Breast epithelium (tissue), 3 donors: ENCODE measurements around the gene SPIRE1.

ENCODE experiments used
- POLR2A ChIP-seq: fragments of 450-650 bp; IDR thresholded peaks from one replicate; pipeline ENCODE4 v1.6.1; 2016; ENCODE audit warnings: antibody characterized with exemption, mild to moderate bottlenecking, moderate library complexity
- POLR2AphosphoS5 ChIP-seq, 3 donors: sonication (generic); formaldehyde crosslinking; IDR thresholded peaks; one replicate each; pipeline ENCODE4 v1.6.1; 2017; ENCODE audit warnings: antibody characterized with exemption in 3 of 3
- TF ChIP-seq, protein P1 (sequence below), 3 donors: fragments of 450-650 bp; IDR thresholded peaks; one replicate each; pipeline ENCODE4 v1.5.1; 2016 to 2017; ENCODE audit warnings: antibody characterized with exemption in 3 of 3, mild to moderate bottlenecking in 3 of 3, moderate library complexity in 3 of 3

DNA sequence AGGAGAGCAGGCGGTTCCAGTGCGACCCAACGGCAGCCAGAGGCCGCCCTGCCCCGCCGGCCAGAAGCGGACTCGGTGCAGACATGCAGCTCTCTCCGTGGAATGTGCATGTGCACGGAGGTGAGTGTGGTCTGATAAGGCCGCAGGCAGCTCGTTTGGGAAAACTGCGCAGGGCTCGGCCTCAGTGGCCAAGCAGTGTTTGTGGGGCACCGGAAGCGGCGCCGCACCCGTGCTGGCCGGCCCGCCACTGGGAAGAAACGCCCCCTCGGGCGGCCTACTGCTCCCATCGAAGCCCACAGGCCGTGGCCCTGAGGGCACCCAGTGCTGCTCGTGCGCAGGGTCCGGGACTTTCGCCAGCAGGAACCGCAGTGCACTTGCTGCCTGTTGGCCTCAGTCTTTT, 225.0 kb downstream of the SPIRE1 start:
- TF ChIP-seq, protein P1, sequence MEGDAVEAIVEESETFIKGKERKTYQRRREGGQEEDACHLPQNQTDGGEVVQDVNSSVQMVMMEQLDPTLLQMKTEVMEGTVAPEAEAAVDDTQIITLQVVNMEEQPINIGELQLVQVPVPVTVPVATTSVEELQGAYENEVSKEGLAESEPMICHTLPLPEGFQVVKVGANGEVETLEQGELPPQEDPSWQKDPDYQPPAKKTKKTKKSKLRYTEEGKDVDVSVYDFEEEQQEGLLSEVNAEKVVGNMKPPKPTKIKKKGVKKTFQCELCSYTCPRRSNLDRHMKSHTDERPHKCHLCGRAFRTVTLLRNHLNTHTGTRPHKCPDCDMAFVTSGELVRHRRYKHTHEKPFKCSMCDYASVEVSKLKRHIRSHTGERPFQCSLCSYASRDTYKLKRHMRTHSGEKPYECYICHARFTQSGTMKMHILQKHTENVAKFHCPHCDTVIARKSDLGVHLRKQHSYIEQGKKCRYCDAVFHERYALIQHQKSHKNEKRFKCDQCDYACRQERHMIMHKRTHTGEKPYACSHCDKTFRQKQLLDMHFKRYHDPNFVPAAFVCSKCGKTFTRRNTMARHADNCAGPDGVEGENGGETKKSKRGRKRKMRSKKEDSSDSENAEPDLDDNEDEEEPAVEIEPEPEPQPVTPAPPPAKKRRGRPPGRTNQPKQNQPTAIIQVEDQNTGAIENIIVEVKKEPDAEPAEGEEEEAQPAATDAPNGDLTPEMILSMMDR (IDR thresholded peaks at IDR 0.05) = no peak
- TF ChIP-seq POLR2A (no peak), POLR2AphosphoS5 (IDR thresholded peaks at IDR 0.05) (no peak)
